ENCODE data around the gene CHRNA1. TPM values are rescaled to one million over a fixed set of nuclear protein-coding genes. Genes with fewer than 3 reads are reported as not detected.

CHRNA1 gene
- total and polyA plus RNA-seq, 9 of the 15 experiments (the other 6 are each of a cell fraction or from before 2014, with no cell fraction given): not detected

- TF ChIP-seq ZSCAN32 (CRISPR knock-in tag; IDR thresholded peaks at IDR 0.05) (no peak), E2F4 (CRISPR knock-in tag; IDR thresholded peaks at IDR 0.05; ENCODE audit: low read depth) (no peak), ZNF134 (CRISPR knock-in tag; conservative IDR thresholded peaks at IDR 0.05) (no peak), HNRNPL (IDR thresholded peaks at IDR 0.05; ENCODE audit: low read depth, low read length) (no peak)
- TF ChIP-seq, protein P1, sequence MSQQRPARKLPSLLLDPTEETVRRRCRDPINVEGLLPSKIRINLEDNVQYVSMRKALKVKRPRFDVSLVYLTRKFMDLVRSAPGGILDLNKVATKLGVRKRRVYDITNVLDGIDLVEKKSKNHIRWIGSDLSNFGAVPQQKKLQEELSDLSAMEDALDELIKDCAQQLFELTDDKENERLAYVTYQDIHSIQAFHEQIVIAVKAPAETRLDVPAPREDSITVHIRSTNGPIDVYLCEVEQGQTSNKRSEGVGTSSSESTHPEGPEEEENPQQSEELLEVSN (IDR thresholded peaks at IDR 0.05; ENCODE audit: borderline replicate concordance in 1 of 2, extremely low read depth in 1 of 2, insufficient read depth in 1 of 2, insufficient read length in 1 of 2, low read depth in 1 of 2, low read length in 1 of 2, poor library complexity in 1 of 2, severe bottlenecking in 1 of 2): no peak
These were observed 59.0 kb downstream of the CHRNA1 start (continued) for GRCh38 chr2:174705321-174705720.

DNA sequence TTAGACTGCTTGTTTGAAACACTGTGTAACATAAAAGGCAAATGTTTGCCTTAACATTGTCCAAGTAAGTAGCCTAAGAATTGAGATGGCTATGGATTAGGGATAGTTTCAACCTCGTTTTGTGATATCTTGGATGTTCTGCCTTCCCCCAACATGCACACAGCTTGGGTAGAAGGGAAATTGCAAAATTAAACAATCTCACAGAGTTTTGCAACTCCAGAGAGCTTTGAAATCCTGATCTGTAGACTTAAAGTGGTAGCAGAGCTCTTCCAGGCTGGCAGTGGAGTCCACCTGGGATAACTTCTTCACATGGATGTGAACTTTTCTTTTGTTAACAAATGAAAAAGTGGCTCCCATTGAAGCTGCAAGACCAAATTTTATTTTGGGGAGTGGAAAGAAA lies 59.6 kb downstream of the CHRNA1 start:
- Histone ChIP-seq H3K4me2 (ENCODE audit: insufficient read depth, low read length) (no peak overlapping the region), H3K9me1 (ENCODE audit: control insufficient read depth, insufficient read depth, low read length) (no peaks in the 10 kb centered on the region), H3K9me3 (replicated peaks; ENCODE audit: control insufficient read depth, insufficient read depth, low read depth, low read length) (no peaks in the 10 kb centered on the region), H3K4me1 (replicated peaks in 1 of 2; ENCODE audit: control insufficient read depth in 2 of 2, insufficient read depth in 2 of 2, low read length in 2 of 2) (no peaks in the 10 kb centered on the region), H4K20me1 (replicated peaks; ENCODE audit: control insufficient read depth, insufficient read depth, low read length) (no peaks in the 10 kb centered on the region), H3K27ac (ENCODE audit: extremely low read depth, low read depth, low read length) (no peak overlapping the region), H3K36me3 (ENCODE audit: control insufficient read depth, insufficient read depth, low read length) (no peaks in the 10 kb centered on the region), H3K27me3 (ENCODE audit: control insufficient read depth in 2 of 2, insufficient read depth in 2 of 2, low read length in 2 of 2) (peaks cover 17 to 19% of the 10 kb centered on the region in 2 experiments; a peak in 3 of 5 replicates), H3K79me2 (ENCODE audit: control insufficient read depth, insufficient read depth, low read length) (no peaks in the 10 kb centered on the region), H3K4me3 (no peak overlapping the region), H2AFZ (ENCODE audit: low read depth, low read length) (no peak overlapping the region), H3K9ac (ENCODE audit: insufficient read depth in 1 of 2, low read depth in 2 of 2, low read length in 2 of 2) (no peak overlapping the region)
- intact Hi-C loops (cut with micrococcal nuclease) (no loop called here), in situ Hi-C loops (cut with MboI) (no loop called here)
- ChIA-PET POLR2A (no interaction called here), CTCF (ENCODE audit: low intra/inter-chr PET ratio) (no interaction called here)
- FAIRE-seq: no peak
- no peak for DNase-seq (ENCODE audit: extremely low read depth in 1 of 4, low spot score in 3 of 4)
- no peak for ATAC-seq
- 0% methylated on average over 1 of the region's 1 CpG for WGBS (ENCODE audit: insufficient coverage, low coverage, missing lambda C conversion rate)
- no TSS peak for BruUV-seq (replicated peaks)
- no peak for TF ChIP-seq MCM3 (IDR thresholded peaks at IDR 0.05)
- no peak for TF ChIP-seq TBL1XR1 (IDR thresholded peaks at IDR 0.05; ENCODE audit: low read length in 2 of 2)
- no peak for TF ChIP-seq ZNF717 (CRISPR knock-in tag; IDR thresholded peaks at IDR 0.05)
- TF ChIP-seq NR2C2 (CRISPR knock-in tag; IDR thresholded peaks at IDR 0.05): no peak
- TF ChIP-seq NR2C2 (tag; IDR thresholded peaks at IDR 0.05): no peak
- TF ChIP-seq IFI16 (CRISPR knock-in tag; IDR thresholded peaks at IDR 0.05): no peak
- no peak for TF ChIP-seq SAFB (IDR thresholded peaks at IDR 0.05; ENCODE audit: borderline replicate concordance, low read depth, low read length)
- no peak for TF ChIP-seq FOXM1 (IDR thresholded peaks at IDR 0.05; ENCODE audit: low read depth)
- no peak for TF ChIP-seq FOXM1 (CRISPR knock-in tag; IDR thresholded peaks at IDR 0.05; ENCODE audit: low read depth)
- TF ChIP-seq, protein P2, sequence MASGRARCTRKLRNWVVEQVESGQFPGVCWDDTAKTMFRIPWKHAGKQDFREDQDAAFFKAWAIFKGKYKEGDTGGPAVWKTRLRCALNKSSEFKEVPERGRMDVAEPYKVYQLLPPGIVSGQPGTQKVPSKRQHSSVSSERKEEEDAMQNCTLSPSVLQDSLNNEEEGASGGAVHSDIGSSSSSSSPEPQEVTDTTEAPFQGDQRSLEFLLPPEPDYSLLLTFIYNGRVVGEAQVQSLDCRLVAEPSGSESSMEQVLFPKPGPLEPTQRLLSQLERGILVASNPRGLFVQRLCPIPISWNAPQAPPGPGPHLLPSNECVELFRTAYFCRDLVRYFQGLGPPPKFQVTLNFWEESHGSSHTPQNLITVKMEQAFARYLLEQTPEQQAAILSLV (tag; IDR thresholded peaks at IDR 0.05): no peak
- TF ChIP-seq XRCC3 (IDR thresholded peaks at IDR 0.05): no peak
- TF ChIP-seq TAF1 (IDR thresholded peaks at IDR 0.05; ENCODE audit: control insufficient read depth, extremely low read depth, insufficient read depth, low read length, severe bottlenecking): no peak
- no peak for TF ChIP-seq WHSC1 (IDR thresholded peaks at IDR 0.05; ENCODE audit: low read length)
- TF ChIP-seq ZBTB26 (CRISPR knock-in tag; IDR thresholded peaks at IDR 0.05): no peak
- TF ChIP-seq PHTF2 (CRISPR knock-in tag; IDR thresholded peaks at IDR 0.05): no peak

All from K562 (cell line).